DMS79 treated with DMSO at 0.1 percent for 48 hours (cell line): ENCODE results near the gene DOCK4.

ENCODE experiments used
- DNase-seq: peaks from one replicate; lab custom pipeline; 2025; lab: John Stamatoyannopoulos, UW

Gene DOCK4

DNA sequence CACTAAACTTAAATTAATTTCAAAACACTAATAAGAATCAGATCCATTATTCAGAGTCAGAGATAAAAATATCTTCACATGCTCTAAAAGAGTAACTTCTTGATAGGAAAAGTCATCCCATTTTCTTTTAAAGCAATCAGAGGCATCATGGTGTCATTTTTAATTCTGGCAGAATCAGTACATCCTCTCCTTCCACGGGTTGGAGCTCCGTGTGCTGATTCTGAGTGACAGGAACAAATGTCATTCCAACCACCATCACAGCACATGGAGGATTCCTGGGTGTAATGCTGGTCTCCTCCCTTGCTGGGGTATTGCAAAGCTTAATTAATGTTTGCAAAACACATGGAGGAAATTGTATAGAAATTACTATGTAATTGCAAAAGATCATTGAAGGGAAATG is 529.4 kb downstream of the DOCK4 start:
- no peak for DNase-seq
